ENCODE data around the gene RBSN.
A peak's percentile ranks its signal among the peaks of the same experiment; 100 is the strongest.

RBSN gene

GRCh38 chr3:15086699-15087098 is 12.2 kb downstream of the RBSN start:
- DNase-seq (ENCODE audit: low spot score in 2 of 2) = no peak
- peaks cover 39% of the 10 kb centered on the region for H3K36me3 Mint-ChIP-seq
- no peaks in the 10 kb centered on the region for H3K9me3 Mint-ChIP-seq
- H3K27ac Mint-ChIP-seq = no peak overlapping the region
- no peak for ATAC-seq (ENCODE audit: low read depth)
- no peaks in the 10 kb centered on the region for H3K4me1 Mint-ChIP-seq
- no peak overlapping the region for H3K4me3 Mint-ChIP-seq
- no peaks in the 10 kb centered on the region for H3K27me3 Mint-ChIP-seq

GRCh38 chr3:15086263-15086662 is 12.7 kb downstream of the RBSN start:
- Mint-ChIP-seq H3K27ac (no peak overlapping the region), H3K36me3 (peaks cover 40% of the 10 kb centered on the region), H3K9me3 (no peaks in the 10 kb centered on the region), H3K27me3 (no peaks in the 10 kb centered on the region), H3K4me1 (no peaks in the 10 kb centered on the region), H3K4me3 (no peak overlapping the region)
- DNase-seq (ENCODE audit: low spot score in 2 of 2) = no peak
- no peak for ATAC-seq (ENCODE audit: low read depth)

GRCh38 chr3:15083252-15083651 is 15.7 kb downstream of the RBSN start:
- Mint-ChIP-seq H3K4me3 (no peak overlapping the region), H3K27ac (no peak overlapping the region), H3K36me3 (peaks cover 40% of the 10 kb centered on the region), H3K27me3 (no peaks in the 10 kb centered on the region), H3K9me3 (no peaks in the 10 kb centered on the region), H3K4me1 (no peaks in the 10 kb centered on the region)
- DNase-seq (ENCODE audit: low spot score in 2 of 2) (no peak), ATAC-seq (ENCODE audit: low read depth) (no peak)

- no peak overlapping the region for H3K4me3 Mint-ChIP-seq
- H3K27ac Mint-ChIP-seq = no peak overlapping the region
- DNase-seq (ENCODE audit: low spot score in 2 of 2) (no peak), ATAC-seq (ENCODE audit: low read depth) (no peak)
- H3K4me1 Mint-ChIP-seq = no peaks in the 10 kb centered on the region
- H3K27me3 Mint-ChIP-seq = no peaks in the 10 kb centered on the region
- H3K9me3 Mint-ChIP-seq = no peaks in the 10 kb centered on the region
- H3K36me3 Mint-ChIP-seq = peaks cover 48% of the 10 kb centered on the region
Measured at GRCh38 chr3:15081960-15082664, 16.8 kb downstream of the RBSN start.

GRCh38 chr3:15079091-15079490 is 19.9 kb downstream of the RBSN start:
- Mint-ChIP-seq H3K27me3 (no peaks in the 10 kb centered on the region), H3K27ac (no peak overlapping the region), H3K4me1 (peaks cover 3% of the 10 kb centered on the region), H3K9me3 (no peaks in the 10 kb centered on the region), H3K36me3 (peaks cover 55% of the 10 kb centered on the region), H3K4me3 (no peak overlapping the region)
- DNase-seq (ENCODE audit: low spot score in 2 of 2) (no peak), ATAC-seq (ENCODE audit: low read depth) (no peak)

- H3K27ac Mint-ChIP-seq = no peak overlapping the region
- no peak for DNase-seq (ENCODE audit: low spot score in 2 of 2)
- no peak for ATAC-seq (ENCODE audit: low read depth)
- no peaks in the 10 kb centered on the region for H3K27me3 Mint-ChIP-seq
- peaks cover 6% of the 10 kb centered on the region for H3K4me1 Mint-ChIP-seq
- no peak overlapping the region for H3K4me3 Mint-ChIP-seq
- H3K36me3 Mint-ChIP-seq = peaks cover 43% of the 10 kb centered on the region
- H3K9me3 Mint-ChIP-seq = no peaks in the 10 kb centered on the region
Measured at GRCh38 chr3:15074500-15074899, 24.4 kb downstream of the RBSN start.

- no peaks in the 10 kb centered on the region for H3K27me3 Mint-ChIP-seq
- ATAC-seq (ENCODE audit: low read depth) = no peak
- H3K9me3 Mint-ChIP-seq = no peaks in the 10 kb centered on the region
- DNase-seq (ENCODE audit: low spot score in 2 of 2) = no peak
- no peak overlapping the region for H3K27ac Mint-ChIP-seq
- no peak overlapping the region for H3K4me3 Mint-ChIP-seq
- peaks cover 6% of the 10 kb centered on the region for H3K4me1 Mint-ChIP-seq
- H3K36me3 Mint-ChIP-seq = peaks cover 29% of the 10 kb centered on the region
Measured at GRCh38 chr3:15071699-15072098, 27.2 kb downstream of the RBSN start.

GRCh38 chr3:15069441-15069840 is 29.5 kb downstream of the RBSN start:
- no peak for ATAC-seq (ENCODE audit: low read depth)
- Mint-ChIP-seq H3K4me1 (peaks cover 6% of the 10 kb centered on the region), H3K36me3 (peaks cover 15% of the 10 kb centered on the region), H3K9me3 (no peaks in the 10 kb centered on the region), H3K27me3 (no peaks in the 10 kb centered on the region), H3K4me3 (no peak overlapping the region), H3K27ac (no peak overlapping the region)
- DNase-seq (ENCODE audit: low spot score in 2 of 2) = no peak

- H3K9me3 Mint-ChIP-seq = no peaks in the 10 kb centered on the region
- DNase-seq (ENCODE audit: low spot score in 2 of 2) (no peak), ATAC-seq (ENCODE audit: low read depth) (no peak)
- peaks cover 16% of the 10 kb centered on the region for H3K4me1 Mint-ChIP-seq
- H3K36me3 Mint-ChIP-seq = peaks cover 6% of the 10 kb centered on the region
- no peak overlapping the region for H3K27ac Mint-ChIP-seq
- no peaks in the 10 kb centered on the region for H3K27me3 Mint-ChIP-seq
- H3K4me3 Mint-ChIP-seq = peak overlapping the region; percentile 1
Measured at GRCh38 chr3:15066467-15066866, 32.5 kb downstream of the RBSN start.

GRCh38 chr3:15065550-15066007 is 33.4 kb downstream of the RBSN start:
- Mint-ChIP-seq H3K27ac (peak overlapping the region; percentile 96), H3K36me3 (peaks cover 5% of the 10 kb centered on the region), H3K4me1 (peaks cover 20% of the 10 kb centered on the region), H3K27me3 (no peaks in the 10 kb centered on the region), H3K4me3 (peak overlapping the region; percentile 98), H3K9me3 (no peaks in the 10 kb centered on the region)
- DNase-seq (ENCODE audit: low spot score in 2 of 2) = no peak
- no peak for ATAC-seq (ENCODE audit: low read depth)

GRCh38 chr3:15064835-15065549 is 34.0 kb downstream of the RBSN start, which contains the start of gene MRPS25:
Gene MRPS25 (minus strand): TSS chr3:15065315. CDS start chr3:15065194, 121 bp downstream.
- Mint-ChIP-seq H3K36me3 (no peaks in the 10 kb centered on the region), H3K27me3 (no peaks in the 10 kb centered on the region), H3K4me1 (peaks cover 17% of the 10 kb centered on the region), H3K9me3 (no peaks in the 10 kb centered on the region), H3K4me3 (peak within 1 kb of the TSS; percentile 98), H3K27ac (peak within 1 kb of the TSS; percentile 96)
- peak; percentile 98 for ATAC-seq (ENCODE audit: low read depth)
- DNase-seq (ENCODE audit: low spot score in 2 of 2) = peak; percentile 79 to 81

- Mint-ChIP-seq H3K27me3 (no peaks in the 10 kb centered on the region), H3K27ac (peak overlapping the region; percentile 96), H3K9me3 (no peaks in the 10 kb centered on the region), H3K4me1 (peaks cover 17% of the 10 kb centered on the region), H3K4me3 (peak overlapping the region; percentile 98), H3K36me3 (no peaks in the 10 kb centered on the region)
- ATAC-seq (ENCODE audit: low read depth) = peak; percentile 1
- no peak for DNase-seq (ENCODE audit: low spot score in 2 of 2)
Measured at GRCh38 chr3:15064299-15064834, 34.6 kb downstream of the RBSN start.

- ATAC-seq (ENCODE audit: low read depth) (no peak), DNase-seq (ENCODE audit: low spot score in 2 of 2) (no peak)
- peaks cover 2% of the 10 kb centered on the region for H3K36me3 Mint-ChIP-seq
- H3K4me1 Mint-ChIP-seq = peaks cover 17% of the 10 kb centered on the region
- no peaks in the 10 kb centered on the region for H3K27me3 Mint-ChIP-seq
- no peaks in the 10 kb centered on the region for H3K9me3 Mint-ChIP-seq
- H3K27ac Mint-ChIP-seq = peak overlapping the region; percentile 96
- H3K4me3 Mint-ChIP-seq = peak overlapping the region; percentile 98
Measured at GRCh38 chr3:15063656-15064286, 35.2 kb downstream of the RBSN start.

- ATAC-seq (ENCODE audit: low read depth) (no peak), DNase-seq (ENCODE audit: low spot score in 2 of 2) (no peak)
- peaks cover 17% of the 10 kb centered on the region for H3K4me1 Mint-ChIP-seq
- H3K27me3 Mint-ChIP-seq = no peaks in the 10 kb centered on the region
- peak overlapping the region; percentile 98 for H3K4me3 Mint-ChIP-seq
- no peaks in the 10 kb centered on the region for H3K9me3 Mint-ChIP-seq
- peak overlapping the region; percentile 96 for H3K27ac Mint-ChIP-seq
- peaks cover 6% of the 10 kb centered on the region for H3K36me3 Mint-ChIP-seq
Measured at GRCh38 chr3:15063238-15063637, 35.7 kb downstream of the RBSN start.

All from memory B cell (primary cell).